Measurements from ENCODE around the gene ZYX.
A peak's percentile ranks its signal among the peaks of the same experiment; 100 is the strongest.

Gene ZYX

GRCh38 chr7:143416565-143417149 is 35.5 kb downstream of the ZYX start:
- Histone ChIP-seq H4K20me1 (ENCODE audit: insufficient read depth, low read length) (no peaks in the 10 kb centered on the region), H3K9me3 (ENCODE audit: insufficient read depth, low read length, severe bottlenecking) (no peaks in the 10 kb centered on the region), H3K36me3 (ENCODE audit: insufficient read depth, low read length) (no peaks in the 10 kb centered on the region), H3K79me2 (ENCODE audit: insufficient read depth, low read length) (no peaks in the 10 kb centered on the region), H2AFZ (ENCODE audit: low read depth, low read length) (no peak overlapping the region), H3K9ac (ENCODE audit: low read depth, low read length) (no peak overlapping the region), H3K27me3 (ENCODE audit: insufficient read depth, low read length, poor library complexity) (peaks cover 11% of the 10 kb centered on the region), H3K4me2 (ENCODE audit: insufficient read depth, low read length) (no peak overlapping the region), H3K27ac (ENCODE audit: low read length) (no peak overlapping the region), H3K4me1 (ENCODE audit: insufficient read depth, low read length) (no peaks in the 10 kb centered on the region), H3K4me3 (ENCODE audit: low read depth in 1 of 2, low read length in 2 of 2) (no peak overlapping the region)
- DNase-seq = peak; percentile 20
- peak; percentile 74 for ATAC-seq (ENCODE audit: insufficient read depth, low read depth)
- TF ChIP-seq EZH2 (IDR thresholded peaks at IDR 0.05; ENCODE audit: borderline replicate concordance, low read depth, low read length, severe bottlenecking) = no peak
- peak; percentile 83 for TF ChIP-seq CTCF (IDR thresholded peaks at IDR 0.05; ENCODE audit: borderline replicate concordance, extremely low read depth, low read length, poor library complexity, severe bottlenecking)

GRCh38 chr7:143417734-143418383 is 36.7 kb downstream of the ZYX start:
- Histone ChIP-seq H3K4me2 (ENCODE audit: insufficient read depth, low read length) (no peak overlapping the region), H3K27ac (ENCODE audit: low read length) (no peak overlapping the region), H4K20me1 (ENCODE audit: insufficient read depth, low read length) (no peaks in the 10 kb centered on the region), H3K4me3 (ENCODE audit: low read depth in 1 of 2, low read length in 2 of 2) (no peak overlapping the region), H3K9me3 (ENCODE audit: insufficient read depth, low read length, severe bottlenecking) (no peaks in the 10 kb centered on the region), H3K4me1 (ENCODE audit: insufficient read depth, low read length) (no peaks in the 10 kb centered on the region), H3K79me2 (ENCODE audit: insufficient read depth, low read length) (no peaks in the 10 kb centered on the region), H2AFZ (ENCODE audit: low read depth, low read length) (no peak overlapping the region), H3K9ac (ENCODE audit: low read depth, low read length) (no peak overlapping the region), H3K36me3 (ENCODE audit: insufficient read depth, low read length) (no peaks in the 10 kb centered on the region), H3K27me3 (ENCODE audit: insufficient read depth, low read length, poor library complexity) (peaks cover 11% of the 10 kb centered on the region)
- DNase-seq (no peak), ATAC-seq (ENCODE audit: insufficient read depth, low read depth) (no peak)
- TF ChIP-seq EZH2 (IDR thresholded peaks at IDR 0.05; ENCODE audit: borderline replicate concordance, low read depth, low read length, severe bottlenecking) (no peak), CTCF (IDR thresholded peaks at IDR 0.05; ENCODE audit: borderline replicate concordance, extremely low read depth, low read length, poor library complexity, severe bottlenecking) (no peak)

- Histone ChIP-seq H3K4me2 (ENCODE audit: insufficient read depth, low read length) (no peak overlapping the region), H4K20me1 (ENCODE audit: insufficient read depth, low read length) (no peaks in the 10 kb centered on the region), H3K4me1 (ENCODE audit: insufficient read depth, low read length) (no peaks in the 10 kb centered on the region), H3K79me2 (ENCODE audit: insufficient read depth, low read length) (no peaks in the 10 kb centered on the region), H3K36me3 (ENCODE audit: insufficient read depth, low read length) (no peaks in the 10 kb centered on the region), H2AFZ (ENCODE audit: low read depth, low read length) (no peak overlapping the region), H3K4me3 (ENCODE audit: low read depth in 1 of 2, low read length in 2 of 2) (no peak overlapping the region), H3K27ac (ENCODE audit: low read length) (no peak overlapping the region), H3K9me3 (ENCODE audit: insufficient read depth, low read length, severe bottlenecking) (no peaks in the 10 kb centered on the region), H3K9ac (ENCODE audit: low read depth, low read length) (no peak overlapping the region), H3K27me3 (ENCODE audit: insufficient read depth, low read length, poor library complexity) (peaks cover 11% of the 10 kb centered on the region)
- ATAC-seq (ENCODE audit: insufficient read depth, low read depth) (no peak), DNase-seq (no peak)
- TF ChIP-seq EZH2 (IDR thresholded peaks at IDR 0.05; ENCODE audit: borderline replicate concordance, low read depth, low read length, severe bottlenecking) (no peak), CTCF (IDR thresholded peaks at IDR 0.05; ENCODE audit: borderline replicate concordance, extremely low read depth, low read length, poor library complexity, severe bottlenecking) (no peak)
Observed at GRCh38 chr7:143418681-143419458, 37.7 kb downstream of the ZYX start.
